GM11168 (cell line): Measurements from ENCODE around the gene PPP4C.

Source experiments
- in situ Hi-C: fragments of 300-500 bp; cut with MboI; formaldehyde crosslinking; loops from one replicate; pipeline ENCODE4 v1.12.0; 2022; ENCODE audit warnings: low sequenced_read_pairs; ENCODE audit not compliant: unreplicated experiment

The PPP4C gene

GRCh38 chr16:30077656-30078055 lies 1.9 kb downstream of the PPP4C start:
- in situ Hi-C loops, result no loop called here

GRCh38 chr16:30078744-30079143 lies 3.0 kb downstream of the PPP4C start:
- in situ Hi-C loops, result no loop called here

- in situ Hi-C loops, result no loop called here
These were observed 3.7 kb downstream of the PPP4C start for GRCh38 chr16:30079480-30079879.

- in situ Hi-C loops, result no loop called here
These were observed 6.8 kb downstream of the PPP4C start for GRCh38 chr16:30082545-30083090.

- in situ Hi-C loops, result no loop called here
These were observed 7.6 kb downstream of the PPP4C start for GRCh38 chr16:30083216-30084055.

GRCh38 chr16:30084096-30084815 lies 8.5 kb downstream of the PPP4C start:
- in situ Hi-C loops, result no loop called here

GRCh38 chr16:30084816-30085159 lies 9.0 kb downstream of the PPP4C start:
- in situ Hi-C loops, result no loop called here

GRCh38 chr16:30085247-30085646 lies 9.5 kb downstream of the PPP4C start:
- in situ Hi-C loops, result no loop called here

GRCh38 chr16:30085820-30086219 lies 10.0 kb downstream of the PPP4C start:
- in situ Hi-C loops, result no loop called here

GRCh38 chr16:30086291-30087140 lies 10.7 kb downstream of the PPP4C start:
- in situ Hi-C loops, result no loop called here

- in situ Hi-C loops, result no loop called here
These were observed 11.5 kb downstream of the PPP4C start for GRCh38 chr16:30087181-30087898.

- in situ Hi-C loops, result no loop called here
These were observed 12.5 kb downstream of the PPP4C start for GRCh38 chr16:30088237-30088831.

- in situ Hi-C loops, result no loop called here
These were observed 13.2 kb downstream of the PPP4C start for GRCh38 chr16:30088832-30089624.

- in situ Hi-C loops, result no loop called here
These were observed 15.0 kb downstream of the PPP4C start for GRCh38 chr16:30090610-30091331.

- in situ Hi-C loops, result no loop called here
These were observed 15.9 kb downstream of the PPP4C start, which contains the start of gene TBX6 for GRCh38 chr16:30091474-30092372. Gene TBX6, minus strand, starts transcription at chr16:30091924. Its CDS starts 731 bp downstream, at chr16:30091193.

- in situ Hi-C loops, result no loop called here
These were observed 16.7 kb downstream of the PPP4C start for GRCh38 chr16:30092373-30093010.
